ENCODE results near the gene YRDC.
A peak's percentile ranks its signal among the peaks of the same experiment; 100 is the strongest.

GRCh38 chr1:37807555-37808368, at the start of gene YRDC, which contains the start of gene C1orf122:
- TF ChIP-seq POLR2AphosphoS5 (IDR thresholded peaks at IDR 0.05) (peak; percentile 93 to 95), CTCF (IDR thresholded peaks at IDR 0.05) (peak in 2 of 6 experiments; percentile 15 to 18)
